RPMI7951 (cell line): Measurements from ENCODE around the gene TMEM164. TPM values are rescaled to one million over a fixed set of nuclear protein-coding genes. Genes with fewer than 3 reads are reported as not detected.

Experiments
- DNase-seq: peaks from one replicate; pipeline ENCODE4 v3.0.0-alpha.2; 2012; ENCODE audit warnings: low read depth
- total RNA-seq: library from RNA; depleted of rRNA; stranded (reverse); fragments of >200 nt; shearing (Covaris generic); gene quantifications from 2 replicates; pipeline ENCODE4 v1.2.3, GENCODE V29; 2014

Gene TMEM164
- total RNA-seq, 1 experiment from 2014 or later = 8.3 TPM

GRCh38 chrX:110070970-110071369 is 68.1 kb downstream of the TMEM164 start:
- no peak for DNase-seq

GRCh38 chrX:110081320-110081719 is 78.4 kb downstream of the TMEM164 start:
- no peak for DNase-seq

GRCh38 chrX:110081740-110082139 is 78.8 kb downstream of the TMEM164 start:
- peak; percentile 62 for DNase-seq

- DNase-seq = peak; percentile 77
Observed at GRCh38 chrX:110082161-110082560, 79.2 kb downstream of the TMEM164 start.

- no peak for DNase-seq
Observed at GRCh38 chrX:110086162-110086915, 83.4 kb downstream of the TMEM164 start.

GRCh38 chrX:110086916-110087484 is 84.1 kb downstream of the TMEM164 start:
- DNase-seq = peak; percentile 84

- DNase-seq = peak; percentile 90
Observed at GRCh38 chrX:110087485-110088356, 84.8 kb downstream of the TMEM164 start.

GRCh38 chrX:110089656-110090403 is 86.9 kb downstream of the TMEM164 start:
- DNase-seq = peak; percentile 66

- DNase-seq = no peak
Observed at GRCh38 chrX:110097920-110098319, 95.0 kb downstream of the TMEM164 start.

- no peak for DNase-seq
Observed at GRCh38 chrX:110103344-110103743, 100.4 kb downstream of the TMEM164 start.

- no peak for DNase-seq
Observed at GRCh38 chrX:110104078-110104477, 101.2 kb downstream of the TMEM164 start.

GRCh38 chrX:110108381-110108821 is 105.5 kb downstream of the TMEM164 start:
- DNase-seq = peak; percentile 44

- no peak for DNase-seq
Observed at GRCh38 chrX:110114260-110114776, 111.4 kb downstream of the TMEM164 start.

- no peak for DNase-seq
Observed at GRCh38 chrX:110116066-110116980, 113.4 kb downstream of the TMEM164 start.

GRCh38 chrX:110118530-110118929 is 115.6 kb downstream of the TMEM164 start:
- no peak for DNase-seq

- no peak for DNase-seq
Observed at GRCh38 chrX:110119480-110119879, 116.6 kb downstream of the TMEM164 start.

- no peak for DNase-seq
Observed at GRCh38 chrX:110120025-110120424, 117.1 kb downstream of the TMEM164 start.

GRCh38 chrX:110123331-110123782 is 120.4 kb downstream of the TMEM164 start:
- no peak for DNase-seq

GRCh38 chrX:110125446-110126162 is 122.7 kb downstream of the TMEM164 start:
- DNase-seq = no peak

- DNase-seq = no peak
Observed at GRCh38 chrX:110131031-110131430, 128.1 kb downstream of the TMEM164 start.
